SK-N-MC (cell line): ENCODE measurements around the gene ARHGDIG.

Source experiments
- DNase-seq: peaks from one replicate; pipeline ENCODE4 v3.0.0-alpha.2; 2011; ENCODE audit warnings: low read depth, low spot score
- H3K27ac ChIP-seq: fragments of 200-600 bp; sonication (generic); 2 replicates; pipeline ENCODE4 v1.5.1; 2016; ENCODE audit warnings: mixed run types
- H3K36me3 ChIP-seq: fragments of 200-600 bp; sonication (generic); 2 replicates; pipeline ENCODE4 v1.6.1; 2017; ENCODE audit warnings: antibody characterized with exemption, low read length, mixed read lengths; ENCODE audit not compliant: insufficient read depth
- H3K4me3 ChIP-seq: fragments of 200-600 bp; sonication (generic); 2 replicates; pipeline ENCODE4 v1.5.1; 2016
- H3K9ac ChIP-seq: fragments of 200-600 bp; sonication (generic); 2 replicates; pipeline ENCODE4 v1.8.0; 2017; ENCODE audit warnings: mixed run types, mixed read lengths; ENCODE audit not compliant: insufficient read length
- H3K9me3 ChIP-seq: fragments of 200-600 bp; sonication (generic); 2 replicates; pipeline ENCODE4 v1.6.1; 2017; ENCODE audit warnings: low read depth, mild to moderate bottlenecking, antibody characterized with exemption, low read length, moderate library complexity, mixed read lengths
- EZH2 ChIP-seq: fragments of 200-600 bp; sonication (generic); IDR thresholded peaks from one replicate; pipeline ENCODE4 v1.6.1; 2017; ENCODE audit warnings: antibody characterized with exemption
- FOXP2 ChIP-seq: optimal IDR thresholded peaks from 2 replicates; pipeline ENCODE3; 2011; ENCODE audit warnings: mild to moderate bottlenecking, moderate library complexity; ENCODE audit not compliant: insufficient read depth; ENCODE audit errors: extremely low read length, control extremely low read depth
- POLR2AphosphoS5 ChIP-seq: IDR thresholded peaks from 2 replicates; pipeline ENCODE4 v1.6.1; 2012; ENCODE audit warnings: mild to moderate bottlenecking, low read depth, low read length, borderline replicate concordance

ARHGDIG gene

DNA sequence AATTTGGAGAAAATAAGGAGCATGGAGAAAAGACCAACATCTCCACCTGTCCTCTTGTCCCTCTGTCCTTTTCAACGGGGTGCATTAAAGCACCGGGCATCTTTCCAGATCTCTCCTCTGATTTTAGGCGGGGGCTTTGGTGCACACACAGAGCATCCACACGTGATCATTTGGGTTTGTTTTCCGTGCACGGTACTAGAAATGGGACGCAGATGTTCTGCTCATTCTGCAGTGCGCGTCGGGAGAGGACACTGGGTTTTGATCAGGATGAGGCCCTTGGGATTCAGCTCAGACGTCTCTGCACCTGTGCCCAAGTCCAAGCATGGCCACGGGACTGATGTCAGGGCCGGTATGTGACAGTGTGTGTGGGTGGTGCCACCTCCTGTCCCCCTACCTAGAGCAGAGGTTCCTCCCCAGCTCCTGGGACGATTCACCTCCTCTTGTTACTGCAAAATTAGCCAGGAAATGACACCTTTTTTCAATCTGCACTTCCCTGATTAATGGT lies 34.5 kb downstream of the ARHGDIG start:
- no peaks in the 10 kb centered on the region for H3K9me3 ChIP-seq
- no peak overlapping the region for H3K4me3 ChIP-seq
- no peak for DNase-seq
- no peak overlapping the region for H3K9ac ChIP-seq
- no peak overlapping the region for H3K27ac ChIP-seq
- no peaks in the 10 kb centered on the region; the same call in 1 of the 2 replicates for H3K36me3 ChIP-seq
- TF ChIP-seq FOXP2 (no peak), EZH2 (no peak), POLR2AphosphoS5 (no peak)

DNA sequence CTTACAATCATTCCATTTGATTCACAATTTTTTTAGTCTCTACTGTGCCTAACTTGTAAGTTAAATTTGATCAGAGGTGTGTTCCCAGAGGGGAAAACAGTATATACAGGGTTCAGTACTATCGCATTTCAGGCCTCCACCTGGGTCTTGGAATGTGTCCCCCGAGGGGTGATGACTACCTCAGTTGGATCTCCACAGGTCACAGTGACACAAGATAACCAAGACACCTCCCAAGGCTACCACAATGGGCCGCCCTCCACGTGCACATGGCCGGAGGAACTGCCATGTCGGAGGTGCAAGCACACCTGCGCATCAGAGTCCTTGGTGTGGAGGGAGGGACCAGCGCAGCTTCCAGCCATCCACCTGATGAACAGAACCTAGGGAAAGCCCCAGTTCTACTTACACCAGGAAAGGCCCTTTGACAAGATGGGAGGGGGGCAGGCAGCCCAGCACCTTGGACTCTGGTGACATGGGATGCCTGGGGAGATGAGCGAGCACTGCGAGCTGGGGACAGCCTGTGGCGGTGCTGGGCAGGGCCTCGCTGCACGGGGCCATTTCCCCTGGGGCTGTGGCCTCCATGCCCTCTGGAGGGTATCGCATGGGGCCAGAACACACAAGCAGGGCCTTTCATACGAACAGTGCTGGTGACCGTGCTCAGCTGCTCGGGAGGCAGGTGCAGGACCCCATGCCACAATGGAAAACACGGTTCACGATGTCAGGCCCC lies 36.5 kb downstream of the ARHGDIG start:
- TF ChIP-seq FOXP2 (no peak), POLR2AphosphoS5 (no peak), EZH2 (no peak)
- no peak for DNase-seq
- Histone ChIP-seq H3K4me3 (no peak overlapping the region), H3K9me3 (no peaks in the 10 kb centered on the region), H3K9ac (no peak overlapping the region), H3K36me3 (no peaks in the 10 kb centered on the region; the same call in 1 of the 2 replicates), H3K27ac (no peak overlapping the region)

DNA sequence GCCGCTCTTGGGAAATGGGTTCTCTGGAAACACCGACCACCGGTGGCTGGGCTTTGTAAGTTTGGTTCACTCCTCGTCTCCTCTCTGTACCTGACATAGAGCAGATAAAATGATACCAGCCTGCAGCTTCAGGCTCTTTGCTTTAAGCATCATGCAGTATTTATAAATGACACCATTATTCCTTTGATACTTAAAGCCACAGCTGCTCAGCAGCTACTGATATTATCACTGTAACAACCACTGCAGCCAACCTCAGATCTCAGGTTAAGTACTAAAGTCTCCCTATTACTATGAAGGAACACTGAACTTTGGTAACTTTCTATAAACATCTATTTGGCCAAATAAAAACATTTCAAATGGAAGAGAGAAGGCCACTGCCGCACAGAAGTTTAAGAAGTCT lies 37.2 kb downstream of the ARHGDIG start:
- Histone ChIP-seq H3K9me3 (no peaks in the 10 kb centered on the region), H3K36me3 (no peaks in the 10 kb centered on the region), H3K27ac (no peak overlapping the region), H3K9ac (no peak overlapping the region), H3K4me3 (no peak overlapping the region)
- TF ChIP-seq FOXP2: no peak
- no peak for TF ChIP-seq EZH2
- TF ChIP-seq POLR2AphosphoS5: no peak
- DNase-seq: no peak

DNA sequence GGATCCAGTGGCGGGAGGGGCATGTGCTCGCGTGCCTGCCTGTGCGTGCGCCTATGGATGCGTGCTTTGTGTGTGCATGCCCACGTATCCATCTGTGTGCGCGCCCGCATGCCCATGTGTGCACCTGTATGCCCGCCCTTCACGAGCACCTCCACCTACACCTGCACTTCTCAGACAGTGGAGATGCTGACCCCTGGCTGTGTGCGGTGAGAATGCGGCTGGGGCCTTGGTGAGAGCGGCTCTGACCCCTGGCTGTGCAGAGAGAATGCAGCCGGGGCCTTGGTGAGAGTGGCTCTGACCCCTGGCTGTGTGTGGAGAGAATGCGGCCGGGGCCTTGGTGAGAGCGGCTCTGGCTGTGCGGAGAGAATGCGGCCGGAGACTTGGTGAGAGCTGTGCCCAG lies 38.2 kb downstream of the ARHGDIG start:
- Histone ChIP-seq H3K4me3 (no peak overlapping the region), H3K36me3 (no peaks in the 10 kb centered on the region), H3K27ac (no peak overlapping the region), H3K9me3 (no peaks in the 10 kb centered on the region), H3K9ac (no peak overlapping the region)
- DNase-seq: no peak
- no peak for TF ChIP-seq POLR2AphosphoS5
- no peak for TF ChIP-seq EZH2
- TF ChIP-seq FOXP2: no peak

DNA sequence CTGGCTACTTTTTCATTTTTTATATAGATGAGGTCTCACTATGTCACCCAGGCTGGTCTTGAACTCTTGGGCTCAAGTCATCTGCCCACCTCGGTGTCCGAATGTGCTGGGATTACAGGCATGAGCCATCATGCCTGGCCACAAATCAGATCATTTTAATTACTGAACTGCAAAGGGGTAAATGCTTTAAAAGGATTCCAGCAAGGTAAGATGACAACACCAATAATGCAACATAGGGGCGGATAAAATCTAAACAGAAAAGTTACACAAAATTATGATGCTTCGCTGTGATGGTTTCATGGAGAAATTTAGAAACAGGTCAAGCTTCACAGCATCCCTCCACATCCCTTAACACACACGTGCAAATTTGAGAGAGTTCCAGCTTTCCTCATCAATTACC lies 39.8 kb downstream of the ARHGDIG start:
- no peak overlapping the region for H3K27ac ChIP-seq
- no peak for TF ChIP-seq POLR2AphosphoS5
- TF ChIP-seq EZH2: no peak
- TF ChIP-seq FOXP2: no peak
- no peaks in the 10 kb centered on the region for H3K36me3 ChIP-seq
- no peak overlapping the region for H3K9ac ChIP-seq
- no peak overlapping the region for H3K4me3 ChIP-seq
- DNase-seq: no peak
- no peaks in the 10 kb centered on the region for H3K9me3 ChIP-seq

DNA sequence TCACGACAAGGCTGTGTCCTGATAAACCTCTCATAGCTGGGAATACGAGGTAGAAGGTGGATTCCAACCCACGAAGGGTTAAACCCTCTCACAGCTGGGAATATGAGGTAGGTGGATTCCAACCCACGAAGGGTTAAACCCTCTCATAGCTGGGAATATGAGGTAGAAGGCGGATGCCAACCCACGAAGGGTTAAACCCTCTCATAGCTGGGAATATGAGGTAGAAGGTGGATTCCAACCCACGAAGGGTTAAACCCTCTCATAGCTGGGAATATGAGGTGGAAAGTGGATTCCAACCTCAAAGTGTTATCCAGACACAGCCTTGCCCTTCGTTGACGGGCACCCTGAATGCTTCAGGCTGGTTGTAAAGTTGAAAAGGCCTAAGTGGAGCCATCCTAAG lies 41.1 kb downstream of the ARHGDIG start:
- TF ChIP-seq EZH2 (no peak), POLR2AphosphoS5 (no peak), FOXP2 (no peak)
- Histone ChIP-seq H3K9me3 (no peaks in the 10 kb centered on the region), H3K9ac (no peak overlapping the region)

DNA sequence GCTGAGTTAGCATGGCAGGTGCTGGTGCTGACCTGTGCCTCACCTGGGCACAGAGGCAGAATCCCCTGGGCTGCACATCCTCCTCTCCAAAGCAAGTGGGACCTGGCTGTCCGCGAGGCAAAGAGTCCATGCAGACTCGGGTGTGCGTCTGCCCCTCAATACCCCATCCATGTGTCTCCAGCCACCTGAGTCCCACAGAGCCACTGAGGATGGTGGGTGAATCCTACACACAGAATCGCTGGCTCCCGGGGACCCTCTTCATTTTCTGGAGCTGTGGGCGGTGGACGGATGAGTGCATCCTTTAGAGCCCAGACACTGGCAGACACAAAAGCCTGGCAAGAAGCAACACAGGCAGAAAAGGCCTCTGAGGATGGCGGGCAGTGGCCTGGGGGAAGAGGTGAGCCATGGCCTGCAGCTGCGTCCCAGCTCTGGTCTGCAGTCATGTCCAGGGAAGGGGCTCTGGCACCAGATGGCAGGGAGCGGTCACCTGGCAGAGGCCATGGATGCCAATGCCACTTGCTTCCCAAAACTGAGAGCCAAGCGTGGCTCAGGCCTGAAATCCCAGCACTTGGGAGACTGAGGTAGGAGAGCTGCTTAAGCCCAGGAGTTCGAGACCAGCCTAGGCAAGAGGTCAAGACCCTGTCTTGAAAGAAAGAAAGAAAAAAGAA lies 42.2 kb downstream of the ARHGDIG start:
- H3K9ac ChIP-seq: no peak overlapping the region
- no peak overlapping the region for H3K4me3 ChIP-seq
- TF ChIP-seq EZH2 (no peak), FOXP2 (no peak), POLR2AphosphoS5 (no peak)
- H3K36me3 ChIP-seq: no peaks in the 10 kb centered on the region
- DNase-seq: no peak
- H3K9me3 ChIP-seq: no peaks in the 10 kb centered on the region
- H3K27ac ChIP-seq: no peak overlapping the region

More for the DNA sequence above, 41.1 kb downstream of the ARHGDIG start:
- Histone ChIP-seq H3K27ac (no peak overlapping the region), H3K36me3 (no peaks in the 10 kb centered on the region), H3K4me3 (no peak overlapping the region)
- DNase-seq: no peak

DNA sequence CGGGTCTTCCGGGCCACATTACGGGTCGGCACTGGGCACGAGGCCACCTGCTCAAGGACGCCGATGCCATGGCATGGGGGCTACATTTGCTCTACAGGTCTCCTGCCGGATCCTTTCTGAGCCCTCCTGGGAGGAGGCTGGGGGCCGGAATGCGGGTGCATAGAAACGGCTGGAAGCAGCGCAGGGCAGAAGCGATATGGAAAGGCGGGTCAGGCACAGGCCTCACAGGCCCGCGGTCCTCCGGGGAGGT lies 43.7 kb downstream of the ARHGDIG start:
- DNase-seq: no peak
- no peak overlapping the region for H3K27ac ChIP-seq
- no peak overlapping the region for H3K9ac ChIP-seq
- H3K4me3 ChIP-seq: no peak overlapping the region
- TF ChIP-seq POLR2AphosphoS5 (no peak), EZH2 (no peak), FOXP2 (no peak)
- no peaks in the 10 kb centered on the region for H3K36me3 ChIP-seq
- no peaks in the 10 kb centered on the region for H3K9me3 ChIP-seq
